LoVo (cell line): Measurements from ENCODE around the gene COL23A1.

ENCODE experiments used
- DNase-seq: peaks from one replicate; pipeline ENCODE4 v3.0.0-alpha.2; 2016; ENCODE audit warnings: low spot score

COL23A1 gene

DNA sequence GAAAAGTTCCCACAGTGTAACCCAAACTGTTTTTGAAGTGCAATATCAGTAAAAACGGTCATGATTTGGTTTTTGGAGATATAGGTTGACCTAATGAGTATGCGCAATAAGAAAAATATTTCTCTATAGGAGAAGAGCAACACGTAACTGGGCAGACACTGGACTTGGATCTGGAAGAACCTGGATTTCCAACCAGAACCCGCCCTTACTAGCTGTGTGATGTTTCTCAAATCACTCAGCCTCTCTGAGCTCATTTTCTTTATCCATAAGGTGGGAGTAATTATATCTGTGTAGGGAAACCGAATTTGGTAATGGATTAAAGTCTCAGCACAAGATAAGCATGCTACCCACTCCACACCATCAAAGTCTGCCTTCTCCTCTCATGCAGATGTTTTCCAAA is 169.1 kb downstream of the COL23A1 start:
- no peak for DNase-seq

DNA sequence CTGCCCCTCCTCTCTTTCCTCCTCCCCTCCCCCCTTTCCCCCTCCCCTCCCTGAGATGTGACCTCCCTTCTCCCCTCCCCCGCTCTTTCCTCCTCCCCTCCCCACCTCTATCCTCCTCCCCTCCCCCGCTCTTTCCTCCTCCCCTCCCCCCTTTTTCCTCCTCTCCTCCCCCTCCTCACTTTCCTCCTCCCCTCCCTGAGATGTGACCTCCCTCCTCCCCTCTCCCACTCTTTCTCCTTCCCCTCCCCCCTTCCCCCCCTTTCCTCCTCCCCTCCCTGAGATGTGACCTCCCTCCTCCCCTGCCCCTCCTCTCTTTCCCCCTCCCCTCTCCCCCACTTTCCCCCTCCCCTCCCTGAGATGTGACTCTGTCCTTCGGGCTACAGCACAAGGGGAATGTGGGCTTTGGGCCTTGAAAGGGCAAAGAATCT is 169.8 kb downstream of the COL23A1 start:
- DNase-seq: no peak

DNA sequence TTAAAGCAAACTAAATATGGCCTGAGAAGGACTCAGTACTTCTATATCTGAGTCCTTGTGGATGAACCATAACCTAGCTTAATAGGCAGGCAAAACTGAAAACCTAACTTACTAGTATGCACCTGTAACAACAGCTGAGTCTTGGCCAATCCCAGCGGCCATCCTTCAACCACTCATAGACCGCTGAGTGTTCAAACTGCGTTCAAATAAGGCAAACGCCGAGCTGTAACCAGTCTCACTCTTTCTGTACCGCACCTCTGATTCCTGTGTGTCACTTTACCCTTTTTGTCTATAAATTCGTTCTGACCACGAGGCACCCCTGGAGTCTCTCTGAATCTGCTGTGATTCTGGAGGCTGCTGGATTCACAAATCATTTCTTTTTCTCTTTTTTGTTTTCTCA is 170.5 kb downstream of the COL23A1 start:
- DNase-seq: no peak

DNA sequence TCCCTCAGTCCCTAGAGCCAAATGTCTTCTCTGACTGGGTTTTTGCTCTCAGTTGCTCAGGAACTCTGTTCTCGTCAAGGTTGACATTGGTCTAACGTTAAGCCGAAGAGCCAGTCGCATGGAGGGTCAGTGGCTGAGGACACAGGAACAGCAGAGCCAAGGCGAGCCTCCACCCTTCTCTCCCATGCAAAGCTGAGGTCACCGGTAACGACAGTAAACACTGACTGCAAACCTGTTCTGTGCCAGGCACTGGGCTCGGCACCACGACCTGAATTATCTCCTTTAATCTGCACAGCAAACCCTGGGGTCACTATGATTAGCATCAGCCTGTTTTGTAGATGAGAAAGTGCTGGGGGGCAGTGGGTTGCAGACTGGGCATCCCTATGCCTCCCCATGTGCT is 171.0 kb downstream of the COL23A1 start:
- no peak for DNase-seq

DNA sequence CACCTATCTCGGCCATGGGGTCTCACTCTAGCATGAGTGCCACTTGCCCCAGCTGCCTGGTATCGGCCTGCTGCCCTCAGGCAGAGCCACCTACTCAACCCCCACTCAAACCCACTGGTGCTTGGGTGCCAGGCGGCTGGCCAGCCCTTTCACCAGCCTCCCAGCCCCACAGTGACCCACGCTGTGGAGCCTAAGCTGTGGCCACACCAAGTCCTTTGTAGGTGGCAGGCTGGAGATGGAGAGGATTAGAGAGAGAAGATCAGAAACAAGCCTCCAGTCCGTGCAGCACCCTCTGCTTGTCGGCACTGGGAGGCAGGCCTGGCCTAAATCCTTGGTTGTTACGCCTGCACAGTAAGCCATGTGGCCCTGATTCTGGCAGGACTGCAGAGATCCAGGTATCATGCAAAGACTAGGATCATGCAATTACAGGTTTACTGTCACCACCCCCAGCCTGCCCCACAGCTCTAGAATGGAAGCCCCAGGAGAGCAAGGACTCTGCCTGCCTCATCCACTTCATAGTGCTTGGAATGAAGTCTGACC is 171.7 kb downstream of the COL23A1 start:
- no peak for DNase-seq

DNA sequence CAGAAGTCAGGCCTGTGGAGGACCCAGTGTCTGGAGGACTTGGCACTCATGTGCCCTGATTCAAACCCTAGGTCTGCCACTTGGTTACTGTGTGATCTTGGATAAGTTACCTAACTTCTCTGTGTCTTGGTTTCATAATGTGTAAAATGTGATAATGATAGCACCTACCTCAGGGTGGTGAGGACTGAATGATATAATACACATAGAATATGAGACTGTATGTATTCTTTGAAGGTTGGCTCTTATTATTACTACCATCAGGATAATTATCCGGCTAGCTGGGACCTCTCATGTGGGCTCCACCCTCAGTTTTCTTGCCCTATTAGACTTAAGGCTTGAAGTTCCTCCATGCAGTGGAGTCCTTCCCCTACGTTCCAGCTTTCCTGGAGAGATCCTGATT is 172.2 kb downstream of the COL23A1 start:
- DNase-seq: no peak

DNA sequence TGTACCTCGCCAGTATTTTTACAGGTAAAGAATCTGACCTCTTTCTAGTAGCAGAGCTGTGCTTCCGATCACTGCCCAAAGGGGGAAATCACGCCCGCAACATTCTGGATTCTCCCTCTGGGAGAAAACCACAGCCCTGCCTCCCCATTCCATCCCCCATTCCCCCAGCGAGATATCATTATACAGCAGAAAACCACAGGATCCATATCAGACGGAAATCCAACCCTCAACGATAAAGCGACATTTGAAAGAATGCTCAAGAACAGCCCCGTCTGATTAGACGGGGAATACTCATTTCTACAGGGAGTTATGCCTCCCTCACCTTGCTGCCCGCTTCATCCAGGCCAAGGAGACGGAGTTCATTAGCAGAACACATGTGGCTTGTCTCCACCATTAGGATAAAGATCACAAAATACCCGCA is 172.8 kb downstream of the COL23A1 start:
- no peak for DNase-seq

DNA sequence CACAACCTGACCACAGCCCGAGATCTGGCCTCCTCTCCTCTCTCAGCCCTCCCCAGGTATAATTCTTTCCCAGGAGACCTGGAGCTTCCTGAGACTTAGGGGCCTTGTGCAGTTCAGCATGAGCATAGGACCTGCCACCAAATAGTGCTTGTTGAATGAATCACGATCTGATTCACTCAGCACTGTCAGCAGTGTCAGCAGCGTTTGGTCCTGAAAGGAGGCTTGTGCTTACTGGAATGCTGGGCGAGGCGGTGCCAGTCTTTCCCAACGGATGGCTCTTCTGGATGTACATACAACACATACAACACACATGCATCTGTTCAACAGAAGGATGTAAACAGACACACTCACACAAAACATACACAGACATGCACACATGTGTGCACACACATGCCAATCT is 173.3 kb downstream of the COL23A1 start:
- no peak for DNase-seq

DNA sequence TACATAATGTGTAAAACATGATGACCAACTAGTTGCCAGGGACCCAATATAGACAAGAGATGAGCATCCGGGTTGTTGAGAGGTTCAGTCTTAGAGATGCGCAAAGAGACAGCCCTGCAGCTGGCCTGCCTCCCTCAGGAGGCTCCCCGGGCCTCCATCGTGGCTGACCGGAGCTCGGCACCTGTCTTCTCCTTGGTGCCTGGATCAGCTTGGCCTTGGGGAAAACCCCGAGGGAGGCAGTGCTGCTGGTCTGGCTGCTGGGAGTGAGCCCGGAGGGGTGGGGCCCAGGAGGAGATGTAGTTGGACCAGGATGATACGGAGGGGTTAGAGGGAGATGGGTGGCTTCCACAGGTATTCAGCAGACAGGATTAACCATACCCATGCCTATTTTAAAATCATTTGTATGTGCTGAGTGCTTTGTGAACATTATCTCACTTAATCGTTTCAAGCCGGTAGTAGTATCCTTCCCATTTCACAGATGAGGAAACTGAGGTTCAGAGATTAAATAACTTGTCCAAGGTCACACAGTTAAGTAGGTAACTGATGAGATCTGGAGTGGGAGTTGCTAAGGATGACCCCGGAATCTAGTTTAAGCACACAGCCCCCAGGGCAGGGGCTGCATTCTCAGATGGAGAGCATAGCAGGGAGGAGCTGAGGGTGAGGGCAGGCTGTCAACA is 173.8 kb downstream of the COL23A1 start:
- DNase-seq: no peak

DNA sequence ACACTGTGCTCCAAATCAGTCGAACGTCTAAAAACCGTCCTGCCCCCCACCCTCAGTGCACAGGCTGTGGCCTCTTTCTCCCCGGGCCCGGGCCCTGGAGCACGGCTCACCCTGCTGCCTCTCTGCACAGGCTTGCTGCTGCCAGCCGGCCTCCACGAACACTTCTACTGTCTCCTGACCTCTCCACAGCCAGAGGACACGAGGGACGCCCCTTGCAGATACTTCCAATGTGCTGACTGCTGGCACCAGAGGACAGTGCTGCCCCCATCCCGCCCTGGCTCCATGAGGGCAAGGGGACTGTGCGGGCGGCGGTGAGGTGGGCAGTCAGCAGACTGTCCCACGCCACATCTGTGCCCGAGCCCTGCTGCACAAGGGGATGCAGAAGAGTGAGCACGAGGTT is 174.8 kb downstream of the COL23A1 start:
- no peak for DNase-seq

DNA sequence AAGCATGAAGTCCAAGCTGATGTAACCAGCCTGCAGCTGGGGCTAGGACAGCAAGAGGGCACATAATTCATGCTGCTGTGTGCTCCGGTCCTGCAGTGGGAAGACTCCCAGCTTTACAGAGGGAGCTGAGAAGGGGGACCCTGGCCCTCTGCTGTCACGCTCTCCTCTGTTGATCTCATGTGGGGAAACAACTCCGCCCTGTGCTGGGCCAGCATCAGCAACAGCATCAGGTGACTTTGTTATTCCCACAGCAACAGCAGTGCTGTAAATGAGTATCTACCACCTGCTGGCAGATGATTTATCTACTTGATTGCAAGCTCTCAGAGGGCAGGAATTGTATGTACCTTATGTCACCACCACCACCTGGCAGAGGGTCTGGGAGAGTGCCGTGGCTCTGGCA is 176.2 kb downstream of the COL23A1 start:
- DNase-seq: no peak

DNA sequence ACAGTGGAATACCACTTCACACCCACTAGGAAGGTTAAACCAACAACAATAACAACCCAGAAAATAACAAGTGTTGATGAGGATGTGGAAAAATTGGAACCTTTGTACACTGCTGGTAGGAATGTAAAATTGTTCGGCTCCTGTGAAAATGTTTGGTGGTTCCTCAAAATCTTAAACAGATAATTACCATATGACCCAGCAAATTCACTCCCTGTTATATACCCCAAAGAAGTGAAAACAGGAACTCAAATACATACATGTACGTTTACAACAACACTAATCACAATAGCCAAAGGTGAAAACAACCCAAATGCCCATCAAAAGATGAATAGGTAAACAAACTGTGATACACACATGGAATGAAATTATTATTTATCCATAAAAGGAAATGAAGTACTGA is 179.1 kb downstream of the COL23A1 start:
- DNase-seq: no peak

DNA sequence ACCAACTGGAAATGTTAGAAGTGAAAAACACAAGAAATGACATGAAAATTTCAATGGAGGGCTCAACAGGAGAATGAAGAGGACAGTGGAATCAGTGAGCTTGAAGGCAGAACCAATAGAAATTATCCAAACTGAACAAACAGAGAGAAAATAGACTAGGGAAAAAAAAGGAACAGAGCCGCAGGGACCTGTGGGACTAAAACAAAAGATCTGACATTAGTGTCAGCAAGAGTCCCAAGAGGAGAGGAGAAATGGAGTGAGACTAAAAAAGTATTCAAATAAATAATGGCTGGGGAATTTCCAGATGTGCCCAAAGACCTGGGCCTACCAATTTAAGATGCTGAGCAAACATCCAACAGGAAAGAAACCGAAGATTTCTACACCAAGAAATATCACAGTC is 182.5 kb downstream of the COL23A1 start:
- DNase-seq: no peak

DNA sequence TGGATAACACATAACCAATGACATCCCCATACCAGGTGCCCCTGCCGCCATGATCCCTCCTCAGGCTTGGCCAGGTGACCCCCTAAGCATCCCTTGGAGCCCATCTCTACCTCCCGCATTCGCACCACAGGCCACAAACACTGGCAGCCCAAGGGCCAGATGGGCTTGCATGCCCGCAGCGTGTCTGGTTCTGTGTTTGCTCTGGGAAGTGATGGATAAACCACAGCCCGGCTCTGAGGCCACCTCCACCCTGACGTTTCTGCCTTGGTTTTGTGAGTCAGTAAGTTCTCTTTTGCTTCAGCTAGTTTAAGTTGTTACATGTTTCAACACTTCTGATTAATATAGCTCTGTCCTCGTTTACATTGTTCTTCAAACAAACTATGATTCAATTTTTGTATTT is 185.2 kb downstream of the COL23A1 start:
- no peak for DNase-seq

DNA sequence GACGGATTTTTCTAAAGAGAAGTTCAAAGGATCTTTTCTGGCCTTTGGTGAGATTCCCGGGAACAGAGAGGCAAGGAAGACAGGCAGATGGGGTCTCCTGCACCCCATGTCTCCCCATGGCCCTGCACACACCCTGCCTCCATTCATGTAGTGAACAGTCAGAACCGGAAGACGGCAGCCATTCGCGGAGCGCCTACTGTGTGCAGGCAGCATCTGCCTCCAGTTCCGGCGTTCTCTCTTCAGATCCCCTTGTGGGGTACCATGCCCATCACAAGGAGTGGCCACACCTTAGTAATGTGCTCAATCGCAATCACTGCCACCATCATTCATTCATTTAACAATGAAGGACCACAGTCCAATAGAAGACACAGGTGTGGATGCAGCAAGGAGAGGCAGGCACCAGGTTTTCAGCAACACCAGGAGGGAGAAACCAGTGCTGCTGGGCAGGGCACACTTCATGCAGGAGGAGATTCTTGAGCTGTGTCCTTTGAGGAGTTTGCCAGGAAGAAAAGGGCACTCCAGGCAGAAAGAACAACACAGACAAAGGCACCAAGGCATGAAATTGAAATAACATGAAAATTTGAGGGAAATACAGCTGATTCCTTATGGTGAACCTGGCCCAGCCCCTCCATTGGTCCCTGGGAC is 186.1 kb downstream of the COL23A1 start:
- no peak for DNase-seq

DNA sequence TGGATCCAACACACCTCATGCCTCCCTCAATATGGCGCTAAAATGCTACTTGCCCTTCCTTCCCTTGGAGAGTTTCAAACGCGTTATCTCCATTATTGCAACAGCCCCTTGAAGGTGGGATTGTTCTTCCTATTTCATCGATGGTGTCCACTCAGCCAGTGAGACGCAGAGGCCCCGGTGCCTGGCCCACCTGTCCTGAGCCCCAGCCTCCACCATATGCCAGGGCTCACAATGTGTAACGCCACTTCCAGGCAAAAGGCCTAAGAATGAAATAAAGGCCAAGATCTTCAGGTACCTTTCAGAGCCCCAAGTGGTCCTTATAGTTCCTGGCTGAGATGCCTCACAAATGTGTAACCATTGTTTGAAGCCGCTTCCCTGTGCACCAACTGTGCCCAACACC is 186.8 kb downstream of the COL23A1 start:
- no peak for DNase-seq

DNA sequence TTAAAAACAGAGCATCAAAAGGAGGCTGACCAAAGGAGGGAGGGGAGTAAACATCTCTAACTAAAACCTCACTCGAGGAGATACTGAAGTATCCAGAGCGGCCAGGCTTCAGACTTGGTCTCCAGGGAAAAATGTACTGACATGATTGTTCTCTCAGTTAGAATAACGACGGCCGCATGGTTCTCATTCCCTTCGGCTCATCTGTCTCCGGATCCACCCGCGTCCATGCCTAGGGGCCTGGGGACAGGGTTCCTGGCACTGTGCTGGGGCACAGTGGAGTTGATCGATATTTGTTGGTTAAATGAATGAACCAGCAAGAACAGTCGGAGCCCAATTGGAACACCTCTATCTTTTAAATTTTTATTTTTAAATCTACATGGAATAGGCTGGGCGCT is 190.5 kb downstream of the COL23A1 start:
- no peak for DNase-seq

DNA sequence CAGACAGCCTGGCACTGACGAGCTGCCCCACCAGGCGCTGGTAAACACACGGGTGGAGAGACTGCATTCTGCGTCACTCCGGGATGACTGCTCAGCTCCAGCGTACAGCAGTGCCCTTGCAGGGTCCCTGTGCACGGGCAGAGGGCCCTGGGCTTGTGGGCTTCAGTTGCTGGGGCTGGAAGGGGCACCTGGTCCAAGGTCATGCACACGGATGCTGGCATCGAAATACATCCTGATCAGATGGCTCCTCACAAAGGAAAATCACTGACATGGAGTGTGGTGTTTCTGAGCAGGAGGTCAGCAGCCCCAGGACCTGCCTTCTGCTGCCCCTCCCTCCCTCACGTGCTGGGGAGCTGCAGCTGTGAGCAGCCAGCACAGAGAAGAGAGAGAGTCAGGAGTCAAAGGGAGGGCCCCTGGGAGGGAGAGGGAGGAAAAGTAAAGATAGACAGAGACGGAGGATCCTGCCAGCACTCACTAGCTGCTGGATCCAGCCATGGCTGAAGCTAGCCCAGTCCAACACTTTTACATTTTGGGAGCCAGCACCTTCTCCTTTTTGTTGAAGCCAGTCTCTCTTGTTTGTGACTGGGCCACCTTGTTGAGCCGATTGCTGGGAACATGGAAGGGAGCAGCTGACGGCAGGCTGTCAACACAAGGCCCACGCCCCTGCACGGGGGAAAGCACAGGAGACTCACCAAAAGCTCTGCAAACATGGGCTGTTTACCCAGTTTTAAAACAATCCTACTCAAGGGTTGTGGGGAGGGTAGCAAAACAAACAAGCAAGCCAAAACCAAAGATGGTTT is 191.1 kb downstream of the COL23A1 start:
- no peak for DNase-seq

DNA sequence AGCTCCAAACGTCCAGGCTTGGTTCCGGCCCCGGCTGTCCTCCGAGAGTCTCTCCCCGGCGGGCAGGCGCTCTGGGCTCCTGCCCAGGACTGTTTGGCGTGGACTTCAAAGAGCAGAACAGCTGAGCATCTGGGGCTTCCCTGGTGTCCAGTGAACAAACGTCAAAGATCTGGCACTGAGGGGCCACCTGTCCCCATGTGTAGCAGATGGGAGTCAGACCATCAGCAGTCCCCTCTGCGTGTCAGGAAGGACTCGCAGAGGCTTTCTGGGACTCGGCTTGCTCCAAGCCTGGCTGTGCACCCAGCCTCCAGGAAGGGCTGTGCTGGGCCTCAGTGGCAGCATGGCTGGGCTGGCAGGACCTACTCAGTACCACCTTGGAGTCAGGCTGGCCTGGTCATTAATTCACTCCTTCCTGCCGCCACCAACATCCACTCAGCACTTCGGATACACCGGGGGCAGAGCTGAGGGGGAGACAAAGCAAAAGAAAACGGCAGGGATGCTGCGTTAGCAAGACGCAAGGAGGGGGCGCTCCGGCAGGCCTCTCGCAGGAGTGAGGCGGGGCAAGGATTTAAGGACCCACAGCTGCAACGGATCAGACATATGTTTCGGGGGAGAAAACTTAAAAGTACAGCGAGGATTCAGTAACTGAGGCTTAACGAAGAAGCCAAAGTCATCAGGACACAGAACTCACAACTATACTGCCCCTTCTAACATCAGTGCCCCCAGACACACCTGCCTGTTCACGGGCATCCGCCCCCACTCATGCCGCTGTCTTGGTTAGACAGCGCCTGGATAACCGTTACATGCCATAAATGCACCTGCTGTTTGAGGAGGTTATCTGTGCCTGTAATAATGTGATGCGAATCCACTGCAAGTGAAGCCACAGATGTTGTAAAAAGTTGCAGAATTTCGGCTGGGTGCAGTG is 193.1 kb downstream of the COL23A1 start:
- DNase-seq: no peak

DNA sequence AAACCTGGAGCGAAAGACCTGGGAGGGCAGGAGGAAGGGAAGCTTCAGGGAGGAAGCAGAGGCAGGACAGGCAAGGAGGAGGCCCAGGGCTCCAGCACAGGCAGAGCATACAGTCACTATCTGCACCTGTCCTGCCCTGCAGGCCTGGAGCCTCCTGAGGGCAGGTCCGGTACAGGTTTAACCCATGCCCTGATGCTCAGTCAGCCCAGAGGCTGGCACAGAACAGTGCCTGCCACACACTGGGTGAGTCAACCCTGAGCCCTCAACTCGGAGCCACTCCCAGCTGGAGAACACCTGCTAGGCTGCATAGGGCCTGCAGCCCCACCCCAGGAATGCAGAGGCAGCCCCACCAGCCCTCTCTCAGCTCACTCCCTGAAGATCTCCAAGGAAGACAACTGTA is 196.1 kb downstream of the COL23A1 start:
- no peak for DNase-seq

DNA sequence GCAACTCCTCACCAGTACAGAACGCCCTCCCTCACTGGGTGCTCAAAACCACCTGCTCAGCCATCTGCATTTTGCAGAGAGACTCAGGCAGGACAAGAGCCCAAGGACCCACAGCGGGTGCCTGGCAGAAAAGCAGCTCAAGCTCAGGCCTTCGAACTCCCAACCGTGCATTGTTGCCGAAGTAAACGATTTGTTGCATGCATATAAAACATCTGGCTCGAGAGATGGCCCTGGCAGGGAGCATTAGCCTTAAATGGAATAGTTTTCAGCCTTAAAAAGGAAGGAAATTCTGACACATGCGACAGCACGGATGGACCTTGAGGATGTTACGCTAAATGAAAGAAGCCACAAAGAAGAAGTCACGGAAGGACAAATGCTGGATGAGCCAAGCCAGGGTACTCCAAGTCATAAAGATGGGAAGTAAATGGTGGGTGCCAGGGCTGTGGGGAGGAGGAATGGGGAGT is 197.2 kb downstream of the COL23A1 start:
- DNase-seq: no peak

DNA sequence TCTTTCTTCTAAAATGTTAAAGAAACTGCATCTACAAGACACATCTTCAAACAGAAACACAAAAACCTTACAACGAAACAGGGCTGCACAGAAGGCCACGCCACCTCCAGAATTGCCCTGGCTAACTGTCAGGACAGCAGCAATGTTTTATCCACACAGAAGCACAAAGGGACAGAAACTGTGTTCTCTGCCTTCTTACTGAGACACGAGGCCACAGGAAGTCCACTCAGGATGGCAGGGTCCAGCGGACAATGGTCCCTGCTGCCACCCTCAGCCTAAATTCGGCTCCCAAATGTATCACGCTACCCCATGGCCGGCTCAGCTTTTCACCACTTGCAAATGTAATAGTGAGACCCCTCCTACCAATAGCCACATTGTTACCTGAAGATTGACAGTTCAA is 197.8 kb downstream of the COL23A1 start:
- no peak for DNase-seq
